Retinal pigment epithelial cell (primary cell): ENCODE results near the gene MYOZ3.

Source experiments
- DNase-seq: peaks from one replicate; pipeline ENCODE4 v3.0.0-alpha.2; 2010; ENCODE audit warnings: low read depth
- H3K4me3 ChIP-seq: 2 replicates; pipeline ENCODE4 v1.5.1; 2011; ENCODE audit warnings: mild to moderate bottlenecking, low read length, control low read depth, moderate library complexity
- TF ChIP-seq, protein P1 (sequence below): conservative IDR thresholded peaks from 2 replicates; pipeline ENCODE4 v1.5.1; 2011; ENCODE audit warnings: low read depth, low read length, control low read depth, inconsistent platforms

The MYOZ3 gene

DNA sequence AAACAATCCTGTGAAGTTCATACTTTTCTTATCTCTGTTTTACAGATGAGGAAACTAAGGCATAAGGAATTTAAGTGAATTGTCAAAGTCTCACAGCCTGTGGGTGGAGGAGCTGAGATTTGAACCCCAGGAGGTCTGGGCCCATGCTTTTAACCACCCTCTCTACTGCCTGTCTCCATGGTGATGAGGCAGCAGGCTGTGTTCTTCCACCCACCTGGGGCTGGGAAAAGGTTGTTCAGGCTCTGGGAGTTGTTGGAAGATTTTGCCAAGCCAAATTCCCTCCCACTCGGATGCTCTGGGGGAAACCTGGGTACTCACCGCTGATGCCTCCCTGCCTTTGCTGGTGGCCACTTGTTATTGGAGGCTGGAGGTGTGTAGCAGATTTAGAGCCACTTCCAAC lies 38.9 kb upstream of the MYOZ3 start:
- DNase-seq: no peak
- TF ChIP-seq, protein P1, sequence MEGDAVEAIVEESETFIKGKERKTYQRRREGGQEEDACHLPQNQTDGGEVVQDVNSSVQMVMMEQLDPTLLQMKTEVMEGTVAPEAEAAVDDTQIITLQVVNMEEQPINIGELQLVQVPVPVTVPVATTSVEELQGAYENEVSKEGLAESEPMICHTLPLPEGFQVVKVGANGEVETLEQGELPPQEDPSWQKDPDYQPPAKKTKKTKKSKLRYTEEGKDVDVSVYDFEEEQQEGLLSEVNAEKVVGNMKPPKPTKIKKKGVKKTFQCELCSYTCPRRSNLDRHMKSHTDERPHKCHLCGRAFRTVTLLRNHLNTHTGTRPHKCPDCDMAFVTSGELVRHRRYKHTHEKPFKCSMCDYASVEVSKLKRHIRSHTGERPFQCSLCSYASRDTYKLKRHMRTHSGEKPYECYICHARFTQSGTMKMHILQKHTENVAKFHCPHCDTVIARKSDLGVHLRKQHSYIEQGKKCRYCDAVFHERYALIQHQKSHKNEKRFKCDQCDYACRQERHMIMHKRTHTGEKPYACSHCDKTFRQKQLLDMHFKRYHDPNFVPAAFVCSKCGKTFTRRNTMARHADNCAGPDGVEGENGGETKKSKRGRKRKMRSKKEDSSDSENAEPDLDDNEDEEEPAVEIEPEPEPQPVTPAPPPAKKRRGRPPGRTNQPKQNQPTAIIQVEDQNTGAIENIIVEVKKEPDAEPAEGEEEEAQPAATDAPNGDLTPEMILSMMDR: no peak
- H3K4me3 ChIP-seq: no peak overlapping the region

DNA sequence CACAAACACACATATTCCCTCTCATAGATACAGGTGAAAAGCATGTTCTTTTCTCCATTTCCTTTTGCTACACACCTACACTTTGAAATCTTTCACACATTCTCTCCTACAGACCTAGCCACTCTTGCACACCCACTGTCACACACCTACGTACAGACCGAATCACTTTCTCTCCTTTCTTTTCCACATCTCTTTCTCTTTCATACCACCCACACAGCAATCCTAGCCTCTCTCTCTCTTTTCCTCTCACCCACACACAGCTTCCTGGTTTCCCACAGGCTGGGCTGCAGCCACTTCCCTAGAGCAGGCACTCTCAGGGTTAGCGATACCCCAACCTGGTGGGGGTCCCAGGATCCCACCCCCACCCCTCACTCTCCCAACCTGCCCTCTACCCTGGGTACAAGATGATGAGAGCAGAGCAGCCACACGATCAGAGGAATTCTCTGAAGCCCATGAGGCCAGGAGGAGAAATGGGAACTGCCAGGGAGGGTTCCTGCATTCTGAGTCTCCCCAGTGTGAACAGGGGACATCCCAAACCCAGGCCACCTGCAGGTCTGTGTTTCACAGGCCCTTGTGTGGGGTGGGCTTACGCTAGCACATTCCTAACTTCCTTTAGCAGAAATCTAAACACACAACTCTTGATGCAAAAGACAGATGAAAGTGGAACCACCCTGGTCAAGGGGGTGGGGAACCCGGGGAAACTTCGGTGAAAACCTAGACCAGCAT lies 37.7 kb upstream of the MYOZ3 start:
- TF ChIP-seq, protein P1: no peak
- DNase-seq: no peak
- no peak overlapping the region for H3K4me3 ChIP-seq

DNA sequence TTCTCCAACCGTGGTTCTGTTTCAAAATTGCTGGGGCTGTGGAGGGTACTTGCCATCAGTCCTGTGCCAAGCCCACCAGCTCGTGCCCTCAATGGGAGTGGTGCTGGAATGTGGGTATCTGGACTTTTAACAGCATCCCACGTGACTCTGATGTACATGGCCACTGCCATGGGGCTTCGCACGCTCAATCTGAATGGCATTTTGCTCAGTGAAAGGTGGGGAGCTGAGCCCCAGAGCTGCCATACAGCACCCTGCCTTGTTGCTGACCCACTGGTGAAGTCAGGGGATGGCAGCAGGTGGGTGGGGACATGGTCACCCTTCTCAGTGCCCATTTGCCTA lies 37.2 kb upstream of the MYOZ3 start:
- TF ChIP-seq, protein P1: no peak
- no peak for DNase-seq
- no peak overlapping the region for H3K4me3 ChIP-seq

DNA sequence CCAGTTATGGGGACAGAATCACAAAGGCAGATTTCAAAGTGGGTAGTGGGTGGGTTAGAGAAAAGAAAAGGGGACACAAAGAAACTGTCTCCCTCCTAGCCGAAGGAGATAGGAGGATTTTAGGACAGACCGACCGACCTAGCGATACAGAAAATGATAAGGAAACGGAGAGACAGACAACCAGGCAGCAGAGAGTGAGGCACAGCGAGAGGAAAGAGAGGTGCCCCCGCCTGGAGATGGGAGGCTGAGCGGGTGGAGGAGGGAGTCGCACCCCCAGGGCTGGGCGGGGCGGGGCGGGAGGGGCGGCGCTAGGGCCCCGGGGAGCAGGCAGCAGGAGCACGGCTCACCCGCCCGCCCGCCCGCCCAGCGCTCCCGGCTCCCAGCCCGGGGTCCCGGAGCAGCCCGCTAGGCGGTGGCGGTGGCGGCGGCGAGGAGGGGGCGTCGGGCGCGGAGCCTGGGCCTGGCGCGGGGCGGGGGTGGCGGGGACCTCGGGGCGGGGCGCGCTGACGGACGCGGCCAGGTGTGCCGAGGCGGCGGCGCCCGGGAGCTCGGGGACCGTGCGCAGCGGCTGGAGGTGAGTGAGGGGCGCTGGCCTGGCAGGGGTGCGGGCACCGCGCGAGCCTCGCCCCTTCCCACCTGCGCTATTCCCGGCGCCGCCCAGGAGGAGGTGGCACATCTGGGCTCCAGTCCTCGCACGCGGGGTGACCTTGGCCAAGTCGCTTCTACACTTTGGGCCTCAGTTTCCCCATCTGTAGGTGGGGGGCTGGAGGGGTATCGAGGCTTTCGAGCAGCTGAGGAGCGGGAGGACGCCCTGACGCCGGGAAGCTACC lies 36.5 kb upstream of the MYOZ3 start:
- DNase-seq: no peak
- TF ChIP-seq, protein P1: no peak

DNA sequence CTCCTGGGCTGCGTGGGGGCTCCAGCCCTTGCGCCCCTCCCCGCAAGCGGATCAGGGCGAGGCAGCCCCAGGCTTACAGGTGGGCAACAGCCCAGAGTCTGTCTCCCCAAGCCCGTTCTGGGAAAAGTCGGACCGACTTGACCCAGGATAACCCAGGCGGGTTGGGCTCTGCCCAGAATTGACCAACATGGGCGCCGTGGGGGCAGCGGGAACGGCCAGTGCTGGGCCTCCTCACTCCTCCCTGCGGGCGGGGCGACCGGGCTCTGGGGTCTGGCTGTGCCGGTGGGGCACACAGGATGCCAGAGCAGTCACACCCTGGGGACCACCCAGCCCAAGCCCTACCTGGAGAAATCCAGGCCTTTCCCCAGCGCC lies 35.9 kb upstream of the MYOZ3 start:
- TF ChIP-seq, protein P1: no peak
- peak overlapping the region; percentile 60 for H3K4me3 ChIP-seq
- no peak for DNase-seq

More for the DNA sequence above, 36.5 kb upstream of the MYOZ3 start:
- H3K4me3 ChIP-seq: peak overlapping the region; percentile 60

DNA sequence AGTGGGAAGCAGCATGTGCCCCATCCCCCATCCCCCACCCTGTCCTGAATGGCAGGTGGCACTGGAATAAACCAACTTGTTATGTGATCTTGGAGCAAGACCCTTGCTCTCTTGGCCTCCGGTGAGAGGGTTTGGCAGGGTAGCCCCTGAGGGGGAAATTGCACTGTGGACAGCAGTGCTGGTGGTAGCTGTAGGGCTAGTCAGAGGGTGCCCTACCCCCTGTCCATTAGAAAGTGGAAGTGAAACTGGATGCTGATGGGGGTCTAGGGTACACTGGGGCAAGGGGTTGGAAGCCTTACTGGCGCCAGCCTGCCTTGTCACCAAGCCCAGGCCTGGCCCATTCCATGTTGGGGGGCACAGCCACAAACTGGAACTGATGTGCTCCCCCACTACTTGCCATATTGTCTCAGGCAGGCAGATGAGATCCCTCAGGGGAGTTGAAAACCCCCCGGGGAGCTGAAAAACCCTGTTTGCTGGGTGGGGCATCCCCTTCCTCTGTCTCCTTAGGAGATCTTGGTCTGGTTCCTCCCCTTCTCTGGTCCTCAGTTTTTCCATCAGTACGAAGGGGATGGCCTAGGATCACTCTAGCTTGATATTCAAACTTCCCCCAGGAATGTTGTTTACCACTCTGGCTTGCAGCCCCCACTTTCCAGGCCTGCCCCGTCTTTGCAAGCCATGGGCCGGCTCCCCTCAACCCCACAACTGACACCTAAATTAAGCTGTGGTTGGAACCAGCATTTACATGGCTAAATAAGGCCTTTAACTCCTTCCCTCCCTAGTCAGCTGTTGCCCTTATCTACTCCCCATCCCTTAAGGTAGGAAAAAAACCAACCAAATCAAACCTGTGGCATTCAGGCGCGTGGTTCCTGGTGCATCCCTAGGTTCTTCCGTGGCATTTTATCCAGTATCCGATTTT lies 35.0 kb upstream of the MYOZ3 start:
- no peak for DNase-seq
- TF ChIP-seq, protein P1: no peak

More for the DNA sequence above, 35.0 kb upstream of the MYOZ3 start:
- H3K4me3 ChIP-seq: peak overlapping the region; percentile 60
